ENCODE measurements around the gene ATP6V1A. TPM values are rescaled to one million over a fixed set of nuclear protein-coding genes. Genes with fewer than 3 reads are reported as not detected.
A peak's percentile ranks its signal among the peaks of the same experiment; 100 is the strongest.

ATP6V1A gene
- total and polyA plus RNA-seq, 2 of the 13 experiments (the other 11 are each of a cell fraction or from before 2014, with no cell fraction given): 23.4 to 95.1 TPM

GRCh38 chr3:113746548-113747282 is at the start of gene ATP6V1A (continued):
- no peak for TF ChIP-seq ZNF800 (CRISPR knock-in tag; IDR thresholded peaks at IDR 0.05)
- peak; percentile 8; the same call in 1 of the 2 replicates for TF ChIP-seq RAD21 (CRISPR knock-in tag; IDR thresholded peaks at IDR 0.05)
- TF ChIP-seq NFKB2 (CRISPR knock-in tag; IDR thresholded peaks at IDR 0.05; ENCODE audit: borderline replicate concordance): peak; percentile 57; the same call in 1 of the 2 replicates
- no peak for TF ChIP-seq TBP (CRISPR knock-in tag; IDR thresholded peaks at IDR 0.05)
- TF ChIP-seq CREM (IDR thresholded peaks at IDR 0.05): peak; percentile 93
- no peak for TF ChIP-seq CREM (CRISPR knock-in tag; IDR thresholded peaks at IDR 0.05)
- peak; percentile 97 for TF ChIP-seq RAD51 (IDR thresholded peaks at IDR 0.05; ENCODE audit: borderline replicate concordance)
- peak; percentile 76 for TF ChIP-seq RFXAP (CRISPR knock-in tag; IDR thresholded peaks at IDR 0.05; ENCODE audit: borderline replicate concordance)
- no peak for TF ChIP-seq ZNF460 (CRISPR knock-in tag; IDR thresholded peaks at IDR 0.05; ENCODE audit: borderline replicate concordance)
- TF ChIP-seq TEAD3 (CRISPR knock-in tag; optimal IDR thresholded peaks at IDR 0.05; ENCODE audit: borderline replicate concordance): peak; percentile 80
- 0 out of 2 replicates have a peak, but pooled peaks have one; percentile 13 for TF ChIP-seq SMAD3 (CRISPR knock-in tag; IDR thresholded peaks at IDR 0.05)
- peak; percentile 79 for TF ChIP-seq TAF1 (CRISPR knock-in tag; IDR thresholded peaks at IDR 0.05)
- 0 out of 2 replicates have a peak, but pooled peaks have one; percentile 4 for TF ChIP-seq ZSCAN9 (CRISPR knock-in tag; IDR thresholded peaks at IDR 0.05; ENCODE audit: borderline replicate concordance)
- peak; percentile 41; the same call in 1 of the 2 replicates for TF ChIP-seq SP2 (CRISPR knock-in tag; IDR thresholded peaks at IDR 0.05)
- TF ChIP-seq ZNF430 (CRISPR knock-in tag; IDR thresholded peaks at IDR 0.05): no peak
- TF ChIP-seq GABPA (IDR thresholded peaks at IDR 0.05; ENCODE audit: low read depth, low read length): peak; percentile 81
- peak; percentile 96 for TF ChIP-seq GABPA (CRISPR knock-in tag; IDR thresholded peaks at IDR 0.05; ENCODE audit: low read depth)
- no peak for TF ChIP-seq ZNF20 (CRISPR knock-in tag; IDR thresholded peaks at IDR 0.05)
- TF ChIP-seq FOXP1 (IDR thresholded peaks at IDR 0.05): no peak
- TF ChIP-seq FOXP1 (CRISPR knock-in tag; IDR thresholded peaks at IDR 0.05): no peak
- TF ChIP-seq KMT2B (CRISPR knock-in tag; IDR thresholded peaks at IDR 0.05): peak; percentile 78
- TF ChIP-seq ZGPAT (CRISPR knock-in tag; IDR thresholded peaks at IDR 0.05): peak; percentile 4; the same call in 1 of the 2 replicates
- TF ChIP-seq TFE3 (CRISPR knock-in tag; IDR thresholded peaks at IDR 0.05): peak; percentile 82
- no peak for TF ChIP-seq PAF1 (CRISPR knock-in tag; IDR thresholded peaks at IDR 0.05)
- TF ChIP-seq ONECUT2 (CRISPR knock-in tag; IDR thresholded peaks at IDR 0.05): no peak
- peak; percentile 52; the same call in 1 of the 2 replicates for TF ChIP-seq MYC (CRISPR knock-in tag; IDR thresholded peaks at IDR 0.05; ENCODE audit: borderline replicate concordance)
- 0 out of 2 replicates have a peak, but pooled peaks have one; percentile 3 for TF ChIP-seq ELF3 (CRISPR knock-in tag; IDR thresholded peaks at IDR 0.05)
- TF ChIP-seq ZNF841 (CRISPR knock-in tag; IDR thresholded peaks at IDR 0.05; ENCODE audit: borderline replicate concordance): no peak
- TF ChIP-seq KLF16 (CRISPR knock-in tag; IDR thresholded peaks at IDR 0.05): peak in 1 of 2 experiments; percentile 20; a peak in 1 of 4 replicates
